ENCODE measurements around the gene TANGO6. TPM values are rescaled to one million over a fixed set of nuclear protein-coding genes. Genes with fewer than 3 reads are reported as not detected.

The TANGO6 gene
- total and polyA plus RNA-seq, 12 donors, result 1.9 to 17.9 (median 10.9) TPM

- H3K4me3 ChIP-seq, result no peak overlapping the region
- H3K27me3 ChIP-seq, result no peaks in the 10 kb centered on the region
- peaks cover 0 to 5% of the 10 kb centered on the region in 2 donors for H3K4me1 ChIP-seq (replicated peaks in 1 of 2)
- H3K9me3 ChIP-seq (replicated peaks in 1 of 3), result no peaks in the 10 kb centered on the region
- DNase-seq, result no peak
- intact Hi-C loops (cut with DNase I), result loop anchor here (10.0 kb wide), 1 partner anchor 276 kb away; no protein-coding TSS in a partner anchor
- WGBS, 4 donors, result 87 to 96% (median 89%) methylated on average over 8 to 9 of the region's 9 CpGs
- H3K36me3 ChIP-seq (replicated peaks in 1 of 2), result no peaks in the 10 kb centered on the region
- no peak for TF ChIP-seq POLR2A (IDR thresholded peaks at IDR 0.05)
- TF ChIP-seq CTCF (IDR thresholded peaks at IDR 0.05), result no peak
- H3K27ac ChIP-seq, result no peak overlapping the region
These were observed 5.5 kb downstream of the TANGO6 start for GRCh38 chr16:68848786-68849185.

- Histone ChIP-seq H3K4me3 (no peak overlapping the region), H3K4me1 (replicated peaks in 1 of 2) (no peaks in the 10 kb centered on the region), H3K36me3 (replicated peaks in 1 of 2) (no peaks in the 10 kb centered on the region), H3K9me3 (replicated peaks in 1 of 3) (no peaks in the 10 kb centered on the region), H3K27ac (no peak overlapping the region), H3K27me3 (no peaks in the 10 kb centered on the region)
- DNase-seq, result no peak
- WGBS, 4 donors, result 91 to 98% (median 96%) methylated on average over 2 of the region's 2 CpGs
- intact Hi-C loops (cut with DNase I), result no loop called here
- no peak for TF ChIP-seq CTCF (IDR thresholded peaks at IDR 0.05)
- no peak for TF ChIP-seq POLR2A (IDR thresholded peaks at IDR 0.05)
These were observed 7.2 kb downstream of the TANGO6 start for GRCh38 chr16:68850481-68850880.

GRCh38 chr16:68851601-68852000 lies 8.3 kb downstream of the TANGO6 start:
- no peaks in the 10 kb centered on the region for H3K4me1 ChIP-seq (replicated peaks in 1 of 2)
- no peaks in the 10 kb centered on the region for H3K27me3 ChIP-seq
- intact Hi-C loops (cut with DNase I), result no loop called here
- H3K4me3 ChIP-seq, result no peak overlapping the region
- no peaks in the 10 kb centered on the region for H3K36me3 ChIP-seq (replicated peaks in 1 of 2)
- no peak for TF ChIP-seq CTCF (IDR thresholded peaks at IDR 0.05)
- no peak for TF ChIP-seq POLR2A (IDR thresholded peaks at IDR 0.05)
- DNase-seq, result no peak
- 81 to 90% (median 90%) methylated on average over 2 of the region's 2 CpGs for WGBS, 4 donors
- no peaks in the 10 kb centered on the region for H3K9me3 ChIP-seq (replicated peaks in 1 of 3)
- no peak overlapping the region for H3K27ac ChIP-seq

GRCh38 chr16:68857479-68857878 lies 14.1 kb downstream of the TANGO6 start:
- TF ChIP-seq POLR2A (IDR thresholded peaks at IDR 0.05) (no peak), CTCF (IDR thresholded peaks at IDR 0.05) (no peak)
- no peaks in the 10 kb centered on the region for H3K9me3 ChIP-seq (replicated peaks in 1 of 3)
- no peak overlapping the region for H3K27ac ChIP-seq
- 83 to 94% (median 91%) methylated on average over 1 of the region's 1 CpG for WGBS, 4 donors
- H3K4me3 ChIP-seq, result no peak overlapping the region
- H3K36me3 ChIP-seq (replicated peaks in 1 of 2), result peaks cover 0 to 11% of the 10 kb centered on the region in 2 donors
- no peaks in the 10 kb centered on the region for H3K4me1 ChIP-seq (replicated peaks in 1 of 2)
- H3K27me3 ChIP-seq, result no peaks in the 10 kb centered on the region
- DNase-seq, result no peak
- intact Hi-C loops (cut with DNase I), result no loop called here

Measured in adrenal gland (tissue), 12 donors.